Ovary (tissue), 9 donors: Measurements from ENCODE around the gene TIMP3. TPM values are rescaled to one million over a fixed set of nuclear protein-coding genes. Genes with fewer than 3 reads are reported as not detected.

Experiments
- DNase-seq, 5 donors: peaks; one replicate each; pipeline ENCODE4 v3.0.0-alpha.2; 2019 to 2020
- H3K27ac ChIP-seq, 2 donors: fragments of 200-600 bp; one replicate each; pipeline versions ENCODE4 v1.5.1 to v1.8.0; 2019 to 2022
- H3K27me3 ChIP-seq: fragments of 200-600 bp; one replicate; pipeline ENCODE4 v1.8.0; 2022
- H3K36me3 ChIP-seq: fragments of 200-600 bp; sonication (generic); one replicate; pipeline ENCODE4 v1.5.1; 2019
- H3K4me1 ChIP-seq: one replicate; pipeline ENCODE4 v1.8.1; 2013; ENCODE audit warnings: mild to moderate bottlenecking, moderate library complexity; ENCODE audit not compliant: insufficient read depth
- H3K4me3 ChIP-seq: fragments of 200-600 bp; sonication (generic); one replicate; pipeline ENCODE4 v1.5.1; 2017
- H3K9me3 ChIP-seq, 2 donors: fragments of 200-600 bp in 1 of 2; sonication (generic) in 1 of 2; one replicate each; pipeline versions ENCODE4 v1.5.1 to v1.8.1; 2013 to 2019; ENCODE audit warnings: mild to moderate bottlenecking in 1 of 2, moderate library complexity in 1 of 2
- EP300 ChIP-seq: sonication (generic); formaldehyde crosslinking; IDR thresholded peaks from one replicate; pipeline ENCODE4 v1.6.1; 2017; ENCODE audit warnings: antibody characterized with exemption
- POLR2A ChIP-seq: fragments of 450-650 bp; IDR thresholded peaks from one replicate; pipeline ENCODE4 v1.6.1; 2017; ENCODE audit warnings: antibody characterized with exemption, mild to moderate bottlenecking, moderate library complexity
- WGBS, 3 donors: extraction: QIAGEN DNeasy Blood & Tissue Kit in 1 of 3; methylation state at CpG; one replicate each; pipeline versions ENCODE4 v1.1.5 to v1.1.7; 2013 to 2017; 5-methylcytosine and 5-hydroxymethylcytosine counted together
- intact Hi-C, 4 donors: fragments of 100-400 bp; cut with DNase I; formaldehyde crosslinking; loops; one replicate each; pipeline versions ENCODE4 v1.11.0 to v1.15.1; 2022 to 2023
- polyA plus RNA-seq, 2 donors: library from polyadenylated mRNA; stranded (reverse); fragments of 200-250 nt in 1 of 2; fragments of 350-450 nt in 1 of 2; fragmentation: Illumina TruSeq in 1 of 2; extraction: RNeasy Lipid Tissue Mini Kit (QIAGEN cat#74804) in 1 of 2; gene quantifications; one replicate each; pipeline ENCODE4 v1.2.3, GENCODE V29; 2013 to 2014
- total RNA-seq, 7 donors: library from RNA; depleted of rRNA in 2 of 7; stranded (reverse); fragments of >200 nt in 2 of 7; fragmentation: NEBNext Ultra II Directional in 3 of 7; extraction: Animal tissue kit (Norgen Biotek cat#: 25700) in 3 of 7; gene quantifications; one replicate each; pipeline versions ENCODE4 v1.1.0 to v1.2.4, GENCODE V29; 2016 to 2023
- TF ChIP-seq, protein P1 (sequence below), 3 donors: fragments of 450-650 bp in 2 of 3; fragments of 200-600 bp in 1 of 3; IDR thresholded peaks; one replicate each; pipeline versions ENCODE4 v1.5.1 to v1.8.0; 2016 to 2022; ENCODE audit warnings: antibody characterized with exemption in 3 of 3, mild to moderate bottlenecking in 1 of 3
- donor health status: DM: no; HTN: no; CAD: no; lungs with moderate emphysema.
- donor health status: DM: no; HTN: no; CAD: no.
- donor health status: Bipolar disorder and iron deficiency.
- donor health status: DM: yes; HTN: yes; CAD: no.
- donor health status: DM: no; HTN: no; CAD: no.
- donor health status: DM: yes; HTN: yes; CAD: no.

Gene TIMP3
- total and polyA plus RNA-seq, 9 donors: 48.5 to 565 (median 121) TPM

DNA sequence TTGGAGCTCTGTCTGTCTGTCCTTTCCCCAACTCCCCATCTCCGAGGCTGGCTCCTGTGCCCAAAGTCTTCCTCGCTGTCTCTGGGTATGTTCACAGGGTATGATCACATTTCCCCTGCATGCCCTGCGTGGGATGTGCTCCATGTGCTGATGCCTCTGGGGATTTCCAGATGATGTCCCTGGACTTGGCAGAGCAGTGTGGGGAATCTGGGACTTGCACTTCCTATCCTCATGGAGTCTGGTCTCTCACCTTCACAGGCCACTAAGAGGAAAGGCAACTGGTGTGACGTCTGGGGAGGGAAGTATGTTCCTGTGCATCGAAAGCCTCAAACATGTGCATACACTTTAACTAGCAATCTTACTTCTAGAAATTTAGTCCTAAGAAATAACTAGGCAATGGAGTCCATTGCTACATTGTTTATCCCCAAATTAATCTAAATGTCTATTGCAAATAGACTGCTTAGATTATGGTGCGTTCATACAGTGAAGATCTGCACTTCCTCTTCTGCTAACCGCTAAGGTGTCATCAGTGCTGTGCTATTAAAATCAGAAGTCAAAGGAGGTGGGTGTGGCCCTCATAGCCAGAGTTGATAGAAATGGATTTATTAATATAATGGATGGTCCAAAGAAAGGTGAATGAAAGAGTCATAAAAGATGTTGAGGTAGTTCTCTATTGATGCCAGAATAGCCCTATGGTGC lies 20.8 kb downstream of the TIMP3 start:
- Histone ChIP-seq H3K9me3 (no peaks in the 10 kb centered on the region), H3K4me1 (no peaks in the 10 kb centered on the region), H3K4me3 (no peak overlapping the region), H3K27me3 (no peaks in the 10 kb centered on the region), H3K27ac (no peak overlapping the region), H3K36me3 (no peaks in the 10 kb centered on the region)
- 86 to 91% (median 90%) methylated on average over 7 of the region's 7 CpGs for WGBS, 3 donors
- no peak for TF ChIP-seq POLR2A
- TF ChIP-seq, protein P1, sequence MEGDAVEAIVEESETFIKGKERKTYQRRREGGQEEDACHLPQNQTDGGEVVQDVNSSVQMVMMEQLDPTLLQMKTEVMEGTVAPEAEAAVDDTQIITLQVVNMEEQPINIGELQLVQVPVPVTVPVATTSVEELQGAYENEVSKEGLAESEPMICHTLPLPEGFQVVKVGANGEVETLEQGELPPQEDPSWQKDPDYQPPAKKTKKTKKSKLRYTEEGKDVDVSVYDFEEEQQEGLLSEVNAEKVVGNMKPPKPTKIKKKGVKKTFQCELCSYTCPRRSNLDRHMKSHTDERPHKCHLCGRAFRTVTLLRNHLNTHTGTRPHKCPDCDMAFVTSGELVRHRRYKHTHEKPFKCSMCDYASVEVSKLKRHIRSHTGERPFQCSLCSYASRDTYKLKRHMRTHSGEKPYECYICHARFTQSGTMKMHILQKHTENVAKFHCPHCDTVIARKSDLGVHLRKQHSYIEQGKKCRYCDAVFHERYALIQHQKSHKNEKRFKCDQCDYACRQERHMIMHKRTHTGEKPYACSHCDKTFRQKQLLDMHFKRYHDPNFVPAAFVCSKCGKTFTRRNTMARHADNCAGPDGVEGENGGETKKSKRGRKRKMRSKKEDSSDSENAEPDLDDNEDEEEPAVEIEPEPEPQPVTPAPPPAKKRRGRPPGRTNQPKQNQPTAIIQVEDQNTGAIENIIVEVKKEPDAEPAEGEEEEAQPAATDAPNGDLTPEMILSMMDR (IDR thresholded peaks at IDR 0.05): no peak
- TF ChIP-seq EP300: no peak
- DNase-seq: no peak
- intact Hi-C loops: no loop called here

DNA sequence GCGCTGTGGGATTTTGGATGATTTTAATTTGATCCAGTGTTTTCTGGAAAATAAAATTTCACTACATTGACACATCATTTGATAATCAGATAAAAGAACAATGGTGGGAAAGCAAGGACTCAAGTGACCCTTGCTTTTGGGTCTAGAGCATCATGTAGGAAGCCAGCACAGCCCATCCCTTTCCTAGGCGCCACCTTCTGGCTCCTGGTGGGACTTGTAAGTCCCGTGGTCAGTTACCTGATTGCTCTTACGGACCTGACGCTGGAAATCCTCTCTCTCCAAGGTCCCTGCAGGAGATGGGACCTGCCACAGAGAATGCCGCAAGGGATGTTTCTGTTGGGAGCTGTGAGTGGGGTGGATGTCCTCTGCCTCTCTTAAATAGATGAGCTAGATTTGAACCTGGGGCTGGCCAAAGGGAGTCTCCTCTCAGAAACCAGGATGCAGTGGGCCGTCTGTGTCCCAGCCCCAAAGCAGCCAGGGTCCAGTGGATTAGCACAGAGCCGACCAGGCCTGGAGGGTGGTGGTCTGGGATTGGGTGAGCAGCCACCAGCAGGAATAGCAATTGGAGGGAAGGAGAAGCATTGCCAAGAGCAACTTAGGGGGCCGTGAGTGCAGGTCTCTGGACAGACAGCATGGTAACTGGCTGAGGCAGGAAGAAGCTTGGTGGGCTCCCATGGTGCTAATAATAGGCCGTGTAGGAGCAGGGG lies 21.7 kb downstream of the TIMP3 start:
- Histone ChIP-seq H3K4me3 (no peak overlapping the region), H3K27me3 (no peaks in the 10 kb centered on the region), H3K36me3 (no peaks in the 10 kb centered on the region), H3K4me1 (no peaks in the 10 kb centered on the region), H3K27ac (no peak overlapping the region), H3K9me3 (no peaks in the 10 kb centered on the region)
- TF ChIP-seq EP300 (no peak), POLR2A (no peak)
- TF ChIP-seq, protein P1 (IDR thresholded peaks at IDR 0.05): no peak
- 66 to 71% (median 67%) methylated on average over 10 of the region's 10 CpGs for WGBS, 3 donors
- no peak for DNase-seq
- intact Hi-C loops: no loop called here

DNA sequence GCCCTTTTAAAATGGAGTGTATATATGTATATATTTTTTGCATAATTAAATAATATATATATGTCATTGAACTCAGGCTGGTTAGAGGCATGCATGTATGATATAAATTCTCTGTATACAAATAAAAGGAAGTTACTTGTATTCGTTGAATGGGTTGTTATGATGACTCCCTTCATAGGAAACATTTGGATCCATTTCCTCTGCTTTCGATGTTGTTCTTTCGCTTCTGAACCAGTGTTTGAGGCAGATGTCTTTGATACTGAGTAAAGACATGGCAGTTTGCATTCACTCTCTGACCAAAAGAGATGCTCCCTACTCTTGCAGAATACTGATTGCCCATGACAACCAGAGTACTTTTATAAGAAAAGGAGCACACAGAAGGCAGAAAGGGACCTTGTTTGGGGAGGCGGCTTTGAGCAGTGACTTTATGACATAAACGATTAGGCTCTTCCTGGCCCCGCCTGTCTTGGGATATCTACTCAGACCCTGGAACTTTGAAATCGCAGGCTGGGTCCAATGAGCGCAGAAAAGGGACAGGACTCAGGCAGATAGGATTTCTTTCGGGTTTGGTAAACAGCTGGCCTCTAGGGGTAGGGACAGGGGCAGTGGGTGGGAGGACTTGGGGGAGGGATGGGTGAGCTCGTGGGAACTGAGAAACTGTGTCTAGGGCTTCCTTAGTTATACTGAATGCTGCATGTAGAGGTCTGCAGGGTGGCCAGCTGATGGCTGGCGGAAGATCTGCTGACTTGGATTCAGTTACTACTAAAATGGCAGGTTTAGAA lies 23.2 kb downstream of the TIMP3 start:
- Histone ChIP-seq H3K27ac (no peak overlapping the region), H3K9me3 (no peaks in the 10 kb centered on the region), H3K4me1 (no peaks in the 10 kb centered on the region), H3K27me3 (no peaks in the 10 kb centered on the region), H3K36me3 (no peaks in the 10 kb centered on the region), H3K4me3 (no peak overlapping the region)
- DNase-seq: no peak
- intact Hi-C loops: no loop called here
- 61 to 74% (median 61%) methylated on average over 11 of the region's 11 CpGs for WGBS, 3 donors
- TF ChIP-seq POLR2A: no peak
- TF ChIP-seq, protein P1 (IDR thresholded peaks at IDR 0.05): no peak
- no peak for TF ChIP-seq EP300

DNA sequence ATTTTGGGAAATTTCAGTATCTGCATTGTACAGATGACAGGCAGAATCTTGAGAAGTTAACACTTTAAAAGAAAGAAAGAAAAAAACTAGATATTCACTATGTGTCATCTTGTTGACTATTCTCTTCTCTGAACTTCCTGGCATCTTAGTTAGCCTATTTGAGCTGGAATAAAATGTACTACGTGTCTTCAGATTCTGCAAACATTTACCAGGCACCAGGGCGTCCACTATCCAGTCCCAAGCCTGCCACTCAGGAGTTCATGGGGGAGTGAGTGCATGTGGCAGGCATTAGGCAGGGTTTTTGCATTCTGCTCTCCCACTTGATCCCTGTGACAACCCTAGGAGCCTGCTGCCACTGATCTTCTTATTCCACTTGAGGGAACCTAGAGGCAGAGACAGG lies 25.0 kb downstream of the TIMP3 start:
- H3K27me3 ChIP-seq: no peaks in the 10 kb centered on the region
- peaks cover 4% of the 10 kb centered on the region for H3K4me1 ChIP-seq
- no peak overlapping the region for H3K27ac ChIP-seq
- intact Hi-C loops: no loop called here
- H3K9me3 ChIP-seq: no peaks in the 10 kb centered on the region
- DNase-seq: no peak
- H3K4me3 ChIP-seq: no peak overlapping the region
- WGBS, 3 donors: 75 to 86% (median 80%) methylated on average over 2 of the region's 2 CpGs
- TF ChIP-seq POLR2A: no peak
- no peak for TF ChIP-seq EP300
- TF ChIP-seq, protein P1 (IDR thresholded peaks at IDR 0.05): no peak
- H3K36me3 ChIP-seq: no peaks in the 10 kb centered on the region
